Prostate gland (tissue), 2 donors: ENCODE results near the gene ATP10D. TPM values are rescaled to one million over a fixed set of nuclear protein-coding genes. Genes with fewer than 3 reads are reported as not detected.

ENCODE experiments used
- DNase-seq: peaks from one replicate; pipeline ENCODE4 v3.0.0-alpha.2; 2019; ENCODE audit warnings: low spot score
- H3K27ac ChIP-seq, 2 donors: fragments of 200-600 bp; sonication (generic); 2 replicates each; pipeline ENCODE4 v1.5.1; 2017 to 2019
- H3K27me3 ChIP-seq: fragments of 200-600 bp; sonication (generic); replicated peaks from 2 replicates; pipeline ENCODE4 v1.5.1; 2019; ENCODE audit not compliant: insufficient read depth
- H3K36me3 ChIP-seq, 2 donors: fragments of 200-600 bp; sonication (generic); 1 replicate in 1 of 2; 2 replicates in 1 of 2; pipeline versions ENCODE4 v1.5.1 to v1.8.1; 2017 to 2019
- H3K4me1 ChIP-seq: fragments of 200-600 bp; sonication (generic); replicated peaks from 2 replicates; pipeline ENCODE4 v1.5.1; 2019
- H3K4me3 ChIP-seq, 2 donors: fragments of 200-600 bp; sonication (generic); 2 replicates each; pipeline ENCODE4 v1.5.1; 2017 to 2019
- H3K9me3 ChIP-seq: fragments of 200-600 bp; sonication (generic); 2 replicates; pipeline ENCODE4 v1.5.1; 2017
- CTCF ChIP-seq, 4 experiments: fragments of 200-600 bp in 2 of 4; fragments of 450-650 bp in 2 of 4; sonication (generic) in 2 of 4; IDR thresholded peaks; 1 replicate in 3 of 4; 2 replicates in 1 of 4; pipeline ENCODE4 v1.5.1; 2016 to 2019; ENCODE audit warnings: antibody characterized with exemption in 4 of 4, mild to moderate bottlenecking in 2 of 4, moderate library complexity in 2 of 4
- POLR2A ChIP-seq: fragments of 450-650 bp; IDR thresholded peaks from one replicate; pipeline ENCODE4 v1.6.1; 2016; ENCODE audit warnings: antibody characterized with exemption, mild to moderate bottlenecking
- POLR2AphosphoS5 ChIP-seq: sonication (generic); formaldehyde crosslinking; IDR thresholded peaks from one replicate; pipeline ENCODE4 v1.6.1; 2017; ENCODE audit warnings: antibody characterized with exemption
- WGBS: methylation state at CpG from one replicate; pipeline ENCODE4 v1.1.5; 2018; 5-methylcytosine and 5-hydroxymethylcytosine counted together
- intact Hi-C: fragments of 100-400 bp; cut with DNase I; formaldehyde crosslinking; loops from one replicate; pipeline ENCODE4 v1.14.2; 2022
- total RNA-seq, 2 donors: library from RNA; depleted of rRNA; stranded (reverse); fragments of >200 nt; gene quantifications; one replicate each; pipeline ENCODE4 v1.1.0, GENCODE V29; 2016

The ATP10D gene
- total RNA-seq, 2 donors from 2014 or later: 10.9 to 17.0 TPM

GRCh38 chr4:47475411-47475810 lies 9.7 kb upstream of the ATP10D start:
- Histone ChIP-seq H3K9me3 (no peaks in the 10 kb centered on the region), H3K27me3 (no peaks in the 10 kb centered on the region), H3K4me1 (no peaks in the 10 kb centered on the region), H3K36me3 (no peaks in the 10 kb centered on the region), H3K4me3 (no peak overlapping the region), H3K27ac (no peak overlapping the region)
- no peak for TF ChIP-seq POLR2AphosphoS5
- TF ChIP-seq CTCF (IDR thresholded peaks at IDR 0.05): no peak
- no peak for TF ChIP-seq POLR2A
- DNase-seq: no peak
- intact Hi-C loops: no loop called here
- WGBS: 80% methylated on average over 1 of the region's 1 CpG

GRCh38 chr4:47478804-47479203 lies 6.3 kb upstream of the ATP10D start:
- WGBS: 53% methylated on average over 4 of the region's 4 CpGs
- Histone ChIP-seq H3K4me1 (no peaks in the 10 kb centered on the region), H3K9me3 (no peaks in the 10 kb centered on the region), H3K27ac (no peak overlapping the region), H3K36me3 (no peaks in the 10 kb centered on the region), H3K4me3 (no peak overlapping the region), H3K27me3 (no peaks in the 10 kb centered on the region)
- TF ChIP-seq CTCF (IDR thresholded peaks at IDR 0.05) (no peak), POLR2AphosphoS5 (no peak), POLR2A (no peak)
- intact Hi-C loops: no loop called here
- no peak for DNase-seq

- WGBS: 76% methylated on average over 4 of the region's 4 CpGs
- Histone ChIP-seq H3K9me3 (no peaks in the 10 kb centered on the region), H3K27me3 (no peaks in the 10 kb centered on the region), H3K27ac (no peak overlapping the region), H3K4me3 (no peak overlapping the region), H3K36me3 (no peaks in the 10 kb centered on the region), H3K4me1 (peaks cover 2% of the 10 kb centered on the region)
- TF ChIP-seq POLR2A: no peak
- no peak for TF ChIP-seq POLR2AphosphoS5
- no peak for TF ChIP-seq CTCF (IDR thresholded peaks at IDR 0.05)
- DNase-seq: no peak
- intact Hi-C loops: no loop called here
These were observed 2.7 kb upstream of the ATP10D start for GRCh38 chr4:47482326-47482725.

- 52% methylated on average over 3 of the region's 3 CpGs for WGBS
- Histone ChIP-seq H3K9me3 (no peaks in the 10 kb centered on the region), H3K27ac (no peak overlapping the region)
These were observed 1.3 kb upstream of the ATP10D start for GRCh38 chr4:47483745-47484144.

More at GRCh38 chr4:47483745-47484144, 1.3 kb upstream of the ATP10D start:
- intact Hi-C loops: no loop called here
- DNase-seq: no peak
- Histone ChIP-seq H3K4me3 (no peak overlapping the region), H3K27me3 (no peaks in the 10 kb centered on the region), H3K36me3 (no peaks in the 10 kb centered on the region), H3K4me1 (peaks cover 3% of the 10 kb centered on the region)
- TF ChIP-seq CTCF (IDR thresholded peaks at IDR 0.05): no peak
- TF ChIP-seq POLR2A: no peak
- no peak for TF ChIP-seq POLR2AphosphoS5
